ENCODE measurements around the gene BTBD9.

The BTBD9 gene

GRCh38 chr6:38194589-38194988, 445.1 kb downstream of the BTBD9 start:
- Mint-ChIP-seq H3K27me3 (no peaks in the 10 kb centered on the region), H3K4me3 (no peak overlapping the region), H3K9me3 (ENCODE audit: low read depth) (no peaks in the 10 kb centered on the region), H3K36me3 (peaks cover 7% of the 10 kb centered on the region), H3K4me1 (ENCODE audit: low read depth) (no peaks in the 10 kb centered on the region), H3K27ac (no peak overlapping the region)

GRCh38 chr6:38194282-38194572, 445.5 kb downstream of the BTBD9 start:
- H3K36me3 Mint-ChIP-seq, result peaks cover 7% of the 10 kb centered on the region
- no peaks in the 10 kb centered on the region for H3K27me3 Mint-ChIP-seq
- no peak overlapping the region for H3K4me3 Mint-ChIP-seq
- H3K4me1 Mint-ChIP-seq (ENCODE audit: low read depth), result no peaks in the 10 kb centered on the region
- no peak overlapping the region for H3K27ac Mint-ChIP-seq
- H3K9me3 Mint-ChIP-seq (ENCODE audit: low read depth), result no peaks in the 10 kb centered on the region

DNA sequence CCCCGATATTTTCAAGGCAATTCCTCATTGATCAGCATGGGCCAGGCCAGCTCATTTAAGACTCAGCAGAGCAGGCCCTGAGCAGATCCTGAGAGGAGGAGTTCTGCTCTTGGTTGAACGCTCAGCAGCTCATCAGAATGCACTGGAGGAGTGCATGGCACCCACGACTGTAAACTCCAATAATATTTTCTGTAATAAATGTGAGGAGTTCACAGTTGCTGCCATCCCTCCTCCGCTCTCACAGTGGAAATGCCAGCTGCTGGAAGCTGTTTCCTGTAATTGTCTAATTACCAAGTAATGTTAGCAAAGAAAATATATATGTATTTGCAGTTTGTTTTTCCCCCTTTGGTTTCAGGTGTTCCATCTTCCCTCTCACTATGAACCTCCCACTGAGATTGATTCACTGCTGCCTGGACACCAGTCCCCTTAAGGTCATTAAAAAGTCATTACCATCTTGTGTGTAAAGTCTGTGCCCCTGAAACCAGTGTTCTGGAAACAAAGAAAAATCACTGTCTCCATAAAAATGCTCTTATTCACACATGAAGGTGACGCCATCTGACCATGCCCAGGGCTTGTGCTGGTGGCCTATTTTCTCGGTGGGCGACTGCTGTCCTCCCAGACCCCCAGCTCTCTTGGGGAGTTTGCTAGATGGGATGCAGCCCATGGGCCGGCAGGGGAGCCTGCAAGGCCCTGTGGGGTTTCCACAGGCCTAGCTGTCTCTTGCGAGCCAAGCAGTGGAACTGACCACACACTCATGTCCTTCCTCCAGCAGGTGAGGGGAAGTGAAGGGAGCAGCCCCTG, 446.0 kb downstream of the BTBD9 start:
- no peaks in the 10 kb centered on the region for H3K4me1 Mint-ChIP-seq (ENCODE audit: low read depth)
- no peaks in the 10 kb centered on the region for H3K27me3 Mint-ChIP-seq

DNA sequence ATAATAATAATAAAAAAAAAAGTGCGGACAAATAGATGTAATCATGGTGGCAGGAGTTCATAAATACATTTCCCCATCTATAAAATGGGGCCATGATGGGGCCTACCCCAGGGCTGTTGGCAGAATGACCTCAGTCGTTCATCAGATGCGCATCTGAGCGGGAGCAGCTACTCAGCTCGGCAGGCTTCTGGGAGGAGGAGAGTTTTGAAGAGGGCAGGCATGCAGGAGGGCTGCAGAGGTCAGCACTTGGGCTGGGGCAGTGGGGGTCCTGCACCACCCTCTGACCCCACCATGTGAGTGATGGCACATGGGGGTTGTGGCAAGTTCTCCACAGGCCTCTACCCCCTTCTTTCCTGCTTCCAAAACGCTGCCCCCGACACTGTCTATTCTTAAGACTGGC, 446.7 kb downstream of the BTBD9 start:
- Mint-ChIP-seq H3K27ac (no peak overlapping the region), H3K9me3 (ENCODE audit: low read depth) (no peaks in the 10 kb centered on the region), H3K36me3 (peaks cover 7% of the 10 kb centered on the region), H3K4me1 (ENCODE audit: low read depth) (no peaks in the 10 kb centered on the region), H3K4me3 (no peak overlapping the region), H3K27me3 (no peaks in the 10 kb centered on the region)

More for the DNA sequence above, 446.0 kb downstream of the BTBD9 start:
- no peak overlapping the region for H3K27ac Mint-ChIP-seq
- H3K36me3 Mint-ChIP-seq, result peaks cover 7% of the 10 kb centered on the region
- no peak overlapping the region for H3K4me3 Mint-ChIP-seq
- no peaks in the 10 kb centered on the region for H3K9me3 Mint-ChIP-seq (ENCODE audit: low read depth)

GRCh38 chr6:38192487-38192886, 447.2 kb downstream of the BTBD9 start:
- H3K9me3 Mint-ChIP-seq (ENCODE audit: low read depth), result no peaks in the 10 kb centered on the region
- peaks cover 4% of the 10 kb centered on the region for H3K36me3 Mint-ChIP-seq
- no peak overlapping the region for H3K4me3 Mint-ChIP-seq
- H3K27ac Mint-ChIP-seq, result no peak overlapping the region
- H3K4me1 Mint-ChIP-seq (ENCODE audit: low read depth), result no peaks in the 10 kb centered on the region
- H3K27me3 Mint-ChIP-seq, result no peaks in the 10 kb centered on the region

DNA sequence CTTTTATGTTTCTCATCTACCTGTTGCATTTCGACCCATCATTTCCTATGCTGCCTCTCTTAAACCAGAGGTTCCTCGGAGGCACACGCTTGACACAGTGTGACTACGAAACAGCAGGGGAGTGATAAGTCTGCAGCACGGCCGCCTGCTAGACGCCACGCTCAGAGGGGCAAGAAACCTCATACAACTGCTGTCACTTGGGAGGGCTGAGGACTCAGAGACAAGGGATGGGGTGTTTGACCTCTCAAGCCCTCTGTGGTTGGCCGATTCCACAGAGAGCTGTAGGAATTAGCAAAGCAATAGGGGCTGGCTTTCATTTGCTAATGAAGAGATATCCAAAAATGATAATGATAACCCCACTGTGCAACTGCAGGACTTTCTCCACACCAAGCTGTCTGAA, 447.7 kb downstream of the BTBD9 start:
- no peak overlapping the region for H3K27ac Mint-ChIP-seq
- H3K27me3 Mint-ChIP-seq, result no peaks in the 10 kb centered on the region
- no peaks in the 10 kb centered on the region for H3K4me1 Mint-ChIP-seq (ENCODE audit: low read depth)
- no peak overlapping the region for H3K4me3 Mint-ChIP-seq
- H3K36me3 Mint-ChIP-seq, result peaks cover 3% of the 10 kb centered on the region
- no peaks in the 10 kb centered on the region for H3K9me3 Mint-ChIP-seq (ENCODE audit: low read depth)

DNA sequence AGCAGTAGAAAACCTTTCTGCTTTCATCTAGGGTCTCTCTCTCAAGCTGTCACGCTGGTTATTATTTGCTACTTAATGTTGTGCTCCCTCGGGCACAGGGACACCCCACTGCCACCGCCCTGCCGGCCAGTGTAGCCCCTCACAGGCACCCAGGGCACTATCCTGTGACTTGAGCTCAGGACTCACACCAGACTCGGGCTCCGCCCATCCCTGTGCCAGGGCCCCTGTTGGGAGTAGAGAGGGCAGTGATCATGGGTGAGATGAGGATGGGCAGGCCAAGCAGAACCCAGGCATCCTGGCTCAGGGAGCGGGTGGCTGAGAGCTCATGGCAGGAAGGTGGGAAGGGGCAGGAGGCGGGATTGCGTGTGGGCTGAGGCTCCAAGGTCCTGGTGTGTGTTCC, 448.3 kb downstream of the BTBD9 start:
- Mint-ChIP-seq H3K27ac (no peak overlapping the region), H3K4me3 (no peak overlapping the region), H3K36me3 (no peaks in the 10 kb centered on the region), H3K4me1 (ENCODE audit: low read depth) (no peaks in the 10 kb centered on the region), H3K27me3 (no peaks in the 10 kb centered on the region), H3K9me3 (ENCODE audit: low read depth) (no peaks in the 10 kb centered on the region)

DNA sequence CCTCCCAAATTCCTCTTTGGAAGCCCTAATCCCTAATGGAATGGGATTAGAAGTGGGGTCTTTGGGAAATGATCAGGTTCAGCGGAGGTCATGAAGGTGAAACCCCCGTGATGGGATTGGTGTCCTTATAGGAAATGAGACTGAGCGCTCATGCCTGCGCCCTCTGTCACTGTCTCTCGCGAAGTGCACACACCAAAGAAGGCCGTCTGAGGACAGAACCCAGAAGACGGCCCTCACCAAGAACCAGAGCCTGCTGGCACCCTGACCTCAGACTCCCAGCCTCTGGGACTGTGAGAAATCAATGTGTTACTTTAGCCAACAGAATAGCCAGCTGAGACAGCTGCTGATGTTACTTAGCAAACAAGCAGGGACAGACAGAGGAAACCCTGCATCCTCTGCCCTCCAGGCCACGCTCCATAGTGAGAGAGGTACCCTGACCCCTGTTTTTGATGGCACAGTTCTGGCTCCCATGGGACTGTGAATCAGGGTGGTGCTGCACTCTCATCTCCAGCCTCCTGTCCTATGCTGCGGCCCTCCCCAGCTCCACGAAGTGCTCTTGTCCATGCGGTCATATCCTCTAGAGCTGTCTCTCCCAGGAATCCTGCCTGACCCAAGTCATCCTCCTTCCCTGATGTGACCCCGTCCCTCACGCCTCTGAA, 450.9 kb downstream of the BTBD9 start:
- H3K27me3 Mint-ChIP-seq, result no peaks in the 10 kb centered on the region
- H3K4me1 Mint-ChIP-seq (ENCODE audit: low read depth), result no peaks in the 10 kb centered on the region
- H3K9me3 Mint-ChIP-seq (ENCODE audit: low read depth), result no peaks in the 10 kb centered on the region
- no peaks in the 10 kb centered on the region for H3K36me3 Mint-ChIP-seq
- H3K27ac Mint-ChIP-seq, result no peak overlapping the region
- no peak overlapping the region for H3K4me3 Mint-ChIP-seq

GRCh38 chr6:38187811-38188590, 451.7 kb downstream of the BTBD9 start:
- Mint-ChIP-seq H3K36me3 (no peaks in the 10 kb centered on the region), H3K4me1 (ENCODE audit: low read depth) (no peaks in the 10 kb centered on the region), H3K27ac (no peak overlapping the region), H3K4me3 (no peak overlapping the region), H3K9me3 (ENCODE audit: low read depth) (no peaks in the 10 kb centered on the region), H3K27me3 (no peaks in the 10 kb centered on the region)

DNA sequence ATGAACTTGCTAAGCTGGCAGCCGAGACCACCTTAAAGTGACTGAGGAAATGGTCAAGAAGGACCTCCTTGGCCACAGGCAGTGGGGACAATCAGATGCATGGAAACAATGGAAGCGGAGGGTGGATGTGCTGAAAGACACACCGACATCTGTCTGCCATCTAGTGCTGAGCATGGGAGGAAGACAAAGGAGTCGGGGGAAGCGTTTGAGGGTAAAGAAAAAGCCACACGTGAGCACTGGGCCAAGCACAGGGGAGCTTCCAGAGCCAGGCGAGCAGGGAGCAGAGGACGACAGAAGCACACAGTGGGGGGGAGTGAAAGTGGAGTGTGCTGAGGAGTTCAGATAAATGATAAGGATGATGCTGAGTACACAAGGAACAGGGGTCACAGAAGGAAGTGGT, 452.4 kb downstream of the BTBD9 start:
- H3K36me3 Mint-ChIP-seq, result no peaks in the 10 kb centered on the region
- H3K9me3 Mint-ChIP-seq (ENCODE audit: low read depth), result no peaks in the 10 kb centered on the region
- no peaks in the 10 kb centered on the region for H3K4me1 Mint-ChIP-seq (ENCODE audit: low read depth)
- no peak overlapping the region for H3K27ac Mint-ChIP-seq
- H3K27me3 Mint-ChIP-seq, result no peaks in the 10 kb centered on the region
- H3K4me3 Mint-ChIP-seq, result no peak overlapping the region

DNA sequence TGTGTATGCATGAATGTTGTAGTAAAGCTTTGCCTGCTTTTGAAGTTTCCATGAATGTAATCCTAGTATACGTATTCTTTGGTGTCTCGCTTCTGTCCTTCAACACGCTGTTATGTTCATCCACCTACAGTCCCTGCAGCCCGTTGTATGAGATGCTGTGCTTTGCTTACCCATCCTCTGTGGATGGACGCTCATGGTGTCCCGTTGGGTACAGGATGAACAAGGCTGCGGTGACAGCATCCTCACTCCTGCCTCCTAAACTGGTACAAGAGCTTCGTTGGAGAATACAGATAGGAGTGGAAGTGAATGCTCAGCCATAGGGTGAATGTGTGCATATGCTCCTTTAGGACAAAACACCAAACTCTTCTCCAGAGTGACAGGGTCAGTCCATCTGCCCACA, 454.0 kb downstream of the BTBD9 start:
- Mint-ChIP-seq H3K4me3 (no peak overlapping the region), H3K27ac (no peak overlapping the region), H3K4me1 (ENCODE audit: low read depth) (no peaks in the 10 kb centered on the region), H3K36me3 (no peaks in the 10 kb centered on the region), H3K9me3 (ENCODE audit: low read depth) (no peaks in the 10 kb centered on the region), H3K27me3 (no peaks in the 10 kb centered on the region)

GRCh38 chr6:38185244-38185643, 454.5 kb downstream of the BTBD9 start:
- no peaks in the 10 kb centered on the region for H3K27me3 Mint-ChIP-seq
- no peaks in the 10 kb centered on the region for H3K9me3 Mint-ChIP-seq (ENCODE audit: low read depth)
- no peaks in the 10 kb centered on the region for H3K4me1 Mint-ChIP-seq (ENCODE audit: low read depth)
- no peaks in the 10 kb centered on the region for H3K36me3 Mint-ChIP-seq
- H3K4me3 Mint-ChIP-seq, result no peak overlapping the region
- no peak overlapping the region for H3K27ac Mint-ChIP-seq

GRCh38 chr6:38184585-38185080, 455.1 kb downstream of the BTBD9 start:
- H3K4me1 Mint-ChIP-seq (ENCODE audit: low read depth), result no peaks in the 10 kb centered on the region
- no peak overlapping the region for H3K27ac Mint-ChIP-seq
- no peaks in the 10 kb centered on the region for H3K27me3 Mint-ChIP-seq
- no peak overlapping the region for H3K4me3 Mint-ChIP-seq
- H3K9me3 Mint-ChIP-seq (ENCODE audit: low read depth), result no peaks in the 10 kb centered on the region
- no peaks in the 10 kb centered on the region for H3K36me3 Mint-ChIP-seq

- H3K9me3 Mint-ChIP-seq (ENCODE audit: low read depth), result no peaks in the 10 kb centered on the region
- no peak overlapping the region for H3K27ac Mint-ChIP-seq
- H3K27me3 Mint-ChIP-seq, result no peaks in the 10 kb centered on the region
- H3K4me3 Mint-ChIP-seq, result no peak overlapping the region
- H3K4me1 Mint-ChIP-seq (ENCODE audit: low read depth), result peaks cover 1% of the 10 kb centered on the region
- no peaks in the 10 kb centered on the region for H3K36me3 Mint-ChIP-seq
Measured at GRCh38 chr6:38183856-38184584, 455.7 kb downstream of the BTBD9 start.

DNA sequence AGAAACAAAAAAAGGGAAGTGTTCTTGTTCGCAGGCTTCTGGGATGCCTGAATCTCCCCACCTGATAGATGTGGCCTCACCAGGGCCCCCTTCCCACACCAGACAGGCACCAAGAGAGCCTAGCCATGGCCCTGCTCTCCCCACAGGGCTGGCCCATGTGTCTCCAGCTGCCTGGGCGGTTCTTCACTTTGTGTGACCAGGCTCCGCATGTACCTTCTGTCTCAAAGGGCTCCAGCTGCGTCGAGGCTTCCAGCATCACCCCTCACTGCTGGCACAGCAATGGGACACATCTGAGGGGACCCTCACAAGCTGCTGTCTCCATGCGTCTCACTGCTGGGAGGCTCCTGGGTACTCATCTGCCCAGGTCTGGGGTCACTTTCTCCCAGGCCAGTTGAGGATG, 457.3 kb downstream of the BTBD9 start:
- no peaks in the 10 kb centered on the region for H3K36me3 Mint-ChIP-seq
- peaks cover 1% of the 10 kb centered on the region for H3K4me1 Mint-ChIP-seq (ENCODE audit: low read depth)
- no peaks in the 10 kb centered on the region for H3K9me3 Mint-ChIP-seq (ENCODE audit: low read depth)
- no peaks in the 10 kb centered on the region for H3K27me3 Mint-ChIP-seq
- H3K27ac Mint-ChIP-seq, result no peak overlapping the region
- no peak overlapping the region for H3K4me3 Mint-ChIP-seq

Data from activated naive CD8-positive, alpha-beta T cell (primary cell).